Measurements from ENCODE around the gene OPN1MW.
"Not testable (repeated sequence)": the region's sequence is repeated elsewhere in the genome, so short reads cannot be mapped to it uniquely, and the experiment has no call there.

The OPN1MW gene

GRCh38 chrX:154182296-154182695, at the start of gene OPN1MW:
Gene OPN1MW (plus strand): TSS chrX:154182596. CDS start chrX:154182678, 82 bp downstream.
- H3K27ac Mint-ChIP-seq, H3K9me3 Mint-ChIP-seq, H3K4me1 Mint-ChIP-seq: not testable (repeated sequence)

GRCh38 chrX:154135458-154136229, 46.8 kb upstream of the OPN1MW start:
- peak overlapping the region in 2 of 3 experiments; percentile 39 to 41 for H3K4me3 Mint-ChIP-seq
- peaks cover 22% of the 10 kb centered on the region for H3K9me3 Mint-ChIP-seq
- peaks cover 4% of the 10 kb centered on the region for H3K4me1 Mint-ChIP-seq
- H3K36me3 Mint-ChIP-seq (ENCODE audit: low read depth): no peaks in the 10 kb centered on the region
- TF ChIP-seq CTCF (IDR thresholded peaks at IDR 0.05; ENCODE audit: unreplicated experiment in 3 of 3): no peak
- peaks cover 6% of the 10 kb centered on the region for H3K27me3 Mint-ChIP-seq (ENCODE audit: low read depth)
- no peak overlapping the region for H3K27ac Mint-ChIP-seq

More at GRCh38 chrX:154182296-154182695, at the start of gene OPN1MW:
- not testable (repeated sequence) for H3K36me3 Mint-ChIP-seq (ENCODE audit: low read depth); H3K4me3 Mint-ChIP-seq; H3K27me3 Mint-ChIP-seq (ENCODE audit: low read depth)

GRCh38 chrX:154136627-154137161, 45.7 kb upstream of the OPN1MW start:
- no peak overlapping the region for H3K27ac Mint-ChIP-seq
- H3K4me1 Mint-ChIP-seq: peaks cover 4% of the 10 kb centered on the region
- no peaks in the 10 kb centered on the region for H3K36me3 Mint-ChIP-seq (ENCODE audit: low read depth)
- H3K4me3 Mint-ChIP-seq: peak overlapping the region; percentile 62 to 77 (median 75)
- peaks cover 6% of the 10 kb centered on the region for H3K27me3 Mint-ChIP-seq (ENCODE audit: low read depth)
- peak; percentile 66 to 72 (median 66) for TF ChIP-seq CTCF (IDR thresholded peaks at IDR 0.05; ENCODE audit: unreplicated experiment in 3 of 3)
- H3K9me3 Mint-ChIP-seq: peaks cover 22% of the 10 kb centered on the region

- no peak for TF ChIP-seq CTCF (IDR thresholded peaks at IDR 0.05; ENCODE audit: unreplicated experiment in 3 of 3)
- H3K4me3 Mint-ChIP-seq: peak overlapping the region in 1 of 3 experiments; percentile 44
- peaks cover 4% of the 10 kb centered on the region for H3K4me1 Mint-ChIP-seq
- H3K27me3 Mint-ChIP-seq (ENCODE audit: low read depth): peaks cover 14% of the 10 kb centered on the region
- peaks cover 22% of the 10 kb centered on the region for H3K9me3 Mint-ChIP-seq
- H3K27ac Mint-ChIP-seq: no peak overlapping the region
- no peaks in the 10 kb centered on the region for H3K36me3 Mint-ChIP-seq (ENCODE audit: low read depth)
Measured at GRCh38 chrX:154138857-154139256, 43.5 kb upstream of the OPN1MW start.

- Mint-ChIP-seq H3K27me3 (ENCODE audit: low read depth) (peaks cover 14% of the 10 kb centered on the region), H3K4me3 (no peak overlapping the region), H3K27ac (no peak overlapping the region), H3K4me1 (peaks cover 4% of the 10 kb centered on the region), H3K36me3 (ENCODE audit: low read depth) (no peaks in the 10 kb centered on the region), H3K9me3 (peaks cover 15% of the 10 kb centered on the region)
- no peak for TF ChIP-seq CTCF (IDR thresholded peaks at IDR 0.05; ENCODE audit: unreplicated experiment in 3 of 3)
Measured at GRCh38 chrX:154140206-154140605, 42.2 kb upstream of the OPN1MW start.

- no peak for TF ChIP-seq CTCF (IDR thresholded peaks at IDR 0.05; ENCODE audit: unreplicated experiment in 3 of 3)
- Mint-ChIP-seq H3K4me1 (peaks cover 2% of the 10 kb centered on the region), H3K27ac (no peak overlapping the region), H3K27me3 (ENCODE audit: low read depth) (peaks cover 14% of the 10 kb centered on the region), H3K4me3 (no peak overlapping the region), H3K36me3 (ENCODE audit: low read depth) (no peaks in the 10 kb centered on the region), H3K9me3 (peaks cover 12% of the 10 kb centered on the region)
Measured at GRCh38 chrX:154140742-154141141, 41.7 kb upstream of the OPN1MW start.

Measured in nephron (organoid).